Subcutaneous abdominal adipose tissue (tissue), 5 donors: ENCODE results near the gene TAP2.

Source experiments
- H3K27ac ChIP-seq: one replicate; pipeline ENCODE4 v1.7.0; 2013; ENCODE audit warnings: low read depth, mild to moderate bottlenecking, inconsistent platforms, low read length, moderate library complexity
- H3K27me3 ChIP-seq, 5 donors: one replicate each; pipeline ENCODE4 v1.7.0; 2013; ENCODE audit warnings: low read length in 5 of 5, inconsistent platforms in 1 of 5; ENCODE audit not compliant: control insufficient read depth in 5 of 5, insufficient read depth in 4 of 5
- H3K36me3 ChIP-seq, 5 donors: one replicate each; pipeline ENCODE4 v1.7.0; 2013; ENCODE audit warnings: low read length in 5 of 5; ENCODE audit not compliant: control insufficient read depth in 5 of 5, insufficient read depth in 5 of 5
- H3K4me1 ChIP-seq, 5 donors: one replicate each; pipeline ENCODE4 v1.7.0; 2013; ENCODE audit warnings: low read length in 5 of 5, mild to moderate bottlenecking in 3 of 5, moderate library complexity in 1 of 5; ENCODE audit not compliant: control insufficient read depth in 5 of 5, insufficient read depth in 5 of 5
- H3K4me3 ChIP-seq, 5 donors: one replicate each; pipeline ENCODE4 v1.7.0; 2013; ENCODE audit warnings: low read length in 5 of 5, low read depth in 1 of 5
- H3K9ac ChIP-seq, 5 donors: one replicate each; pipeline ENCODE4 v1.7.0; 2013; ENCODE audit warnings: low read length in 5 of 5, mild to moderate bottlenecking in 4 of 5, moderate library complexity in 3 of 5
- H3K9me3 ChIP-seq, 5 donors: one replicate each; pipeline ENCODE4 v1.7.0; 2013; ENCODE audit warnings: low read length in 5 of 5; ENCODE audit not compliant: control insufficient read depth in 5 of 5
- donor health status: healthy.
- donor health status: healthy.
- donor health status: healthy.
- donor health status: healthy.
- donor health status: healthy.

Gene TAP2

DNA sequence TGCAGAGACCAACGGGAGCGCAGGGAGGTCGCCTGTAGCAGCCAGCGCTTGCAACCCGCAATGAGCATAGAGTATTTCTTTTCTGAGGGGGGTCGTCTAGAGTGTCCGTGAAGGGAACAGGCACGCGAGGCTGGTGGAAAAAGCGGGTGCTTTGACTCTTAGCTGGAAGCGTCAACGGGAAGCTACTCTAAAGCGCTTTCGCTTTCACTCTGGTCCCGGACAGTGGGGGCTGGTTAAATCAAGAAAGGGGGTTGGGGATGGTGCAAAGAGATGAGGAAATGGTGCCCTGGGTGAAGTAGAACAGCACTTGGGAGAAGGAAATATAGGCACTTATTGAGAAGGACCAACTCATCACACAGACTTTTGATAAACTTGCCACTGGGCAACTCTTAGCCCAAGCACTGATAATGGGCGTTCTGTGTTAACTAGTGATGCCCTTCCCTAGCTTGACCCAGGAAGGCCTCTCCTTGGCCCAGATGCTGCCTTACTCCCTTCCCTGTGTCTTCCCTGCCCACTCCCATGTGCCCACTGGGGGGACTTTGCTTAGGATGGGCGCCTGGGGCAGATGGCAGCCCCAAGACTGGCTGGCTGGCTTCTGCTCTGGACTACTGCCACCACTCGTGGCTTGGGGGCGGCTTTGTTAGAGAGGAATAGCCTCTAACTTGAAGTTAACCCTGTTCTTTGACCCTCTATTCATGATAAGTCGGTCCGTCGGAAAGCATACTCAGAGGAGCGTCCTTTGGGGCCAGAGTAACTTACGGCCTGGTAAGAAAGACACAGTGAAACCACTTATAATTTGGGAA, 16.0 kb upstream of the TAP2 start:
- H3K9me3 ChIP-seq, result no peaks in the 10 kb centered on the region
- peaks cover 5 to 57% (median 32%) of the 10 kb centered on the region in 5 donors for H3K4me1 ChIP-seq
- peaks cover 0 to 47% (median 42%) of the 10 kb centered on the region in 5 donors for H3K36me3 ChIP-seq
- peak overlapping the region; percentile 99 for H3K27ac ChIP-seq
- no peaks in the 10 kb centered on the region for H3K27me3 ChIP-seq
- peak overlapping the region; percentile 29 to 100 (median 99) for H3K9ac ChIP-seq
- H3K4me3 ChIP-seq, result peak overlapping the region; percentile 85 to 97 (median 93)

DNA sequence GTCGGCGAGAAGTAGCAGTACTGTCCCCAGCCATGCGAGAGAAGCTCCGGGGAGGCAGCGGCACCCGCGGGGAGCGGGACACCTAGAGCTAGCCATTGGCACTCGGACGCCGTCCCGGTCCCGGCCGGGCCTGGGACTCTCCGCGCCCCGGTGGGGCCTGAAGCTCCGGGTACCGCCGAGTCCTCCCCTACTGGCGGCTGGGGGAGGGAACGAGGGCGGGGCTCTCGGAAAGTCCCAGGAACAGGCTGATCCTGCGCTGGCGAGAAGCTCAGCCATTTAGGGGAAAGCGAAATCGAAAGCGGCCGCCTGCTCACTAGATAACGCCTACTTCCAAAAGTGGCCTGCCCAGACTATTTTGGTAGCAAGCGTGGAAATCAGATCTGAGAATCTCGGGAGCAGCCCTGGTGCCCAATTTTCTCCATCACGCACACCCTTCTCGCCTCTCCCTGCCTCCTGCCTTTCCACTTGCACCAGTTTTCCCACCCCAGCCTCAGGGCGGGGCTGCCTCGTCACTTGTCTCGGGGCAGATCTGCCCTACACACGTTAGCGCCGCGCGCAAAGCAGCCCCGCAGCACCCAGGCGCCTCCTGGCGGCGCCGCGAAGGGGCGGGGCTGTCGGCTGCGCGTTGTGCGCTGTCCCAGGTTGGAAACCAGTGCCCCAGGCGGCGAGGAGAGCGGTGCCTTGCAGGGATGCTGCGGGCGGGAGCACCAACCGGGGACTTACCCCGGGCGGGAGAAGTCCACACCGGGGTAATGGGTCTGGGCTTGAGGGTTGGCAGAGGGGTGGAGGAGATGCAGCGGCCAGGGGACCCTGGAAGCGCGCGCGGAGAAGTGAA, 15.2 kb upstream of the TAP2 start, which contains the start of the genes PSMB9 and TAP1:
Gene PSMB9 (plus strand): TSS at position 652 of the 835 bp plus-strand sequence. CDS start 38 bp downstream, at position 690.
Gene TAP1 (minus strand): TSS at position 164 of the 835 bp plus-strand sequence. CDS start 68 bp downstream, at position 96.
- Histone ChIP-seq H3K27me3 (no peaks in the 10 kb centered on the region), H3K9me3 (no peaks in the 10 kb centered on the region), H3K4me1 (peaks cover 5 to 57% (median 32%) of the 10 kb centered on the region in 5 donors), H3K4me3 (peak within 1 kb of the TSS; percentile 85 to 97 (median 93)), H3K9ac (peak within 1 kb of the TSS; percentile 93 to 100 (median 99)), H3K27ac (peak within 1 kb of the TSS; percentile 99), H3K36me3 (peaks cover 0 to 46% (median 40%) of the 10 kb centered on the region in 5 donors)

DNA sequence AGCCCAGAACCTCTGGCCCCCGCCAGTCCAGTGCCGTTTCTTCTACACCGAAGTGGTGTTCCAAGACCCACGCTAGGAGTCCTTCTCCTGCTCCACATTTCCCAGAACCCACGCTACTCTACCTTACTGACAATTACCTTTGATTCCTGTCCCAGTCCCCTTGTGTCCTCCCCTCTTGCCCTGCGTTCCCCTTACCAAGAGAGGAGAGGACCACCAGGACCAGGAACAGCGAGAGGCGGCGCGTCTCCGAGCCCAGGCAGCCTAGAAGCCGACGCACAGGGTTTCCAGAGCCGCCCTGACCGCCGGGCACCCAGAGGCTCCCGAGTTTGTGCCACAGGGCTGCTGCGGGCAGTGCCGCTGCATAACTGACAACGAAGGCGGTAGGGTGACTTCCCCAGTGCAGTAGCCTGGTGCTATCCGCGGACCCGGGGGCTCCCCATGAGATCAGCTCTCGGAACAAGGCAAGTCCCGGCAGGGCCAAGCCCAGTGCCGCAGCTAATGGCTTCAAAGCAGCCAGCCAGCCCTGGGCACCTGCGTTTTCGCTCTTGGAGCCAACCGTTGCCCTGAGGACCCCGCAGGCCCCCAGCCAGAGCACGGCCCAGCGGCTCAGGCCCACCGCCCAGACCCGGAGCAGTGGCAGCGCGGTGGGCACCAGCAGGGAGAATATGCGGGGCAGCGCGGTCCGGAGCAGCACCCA, 14.5 kb upstream of the TAP2 start:
- peak overlapping the region; percentile 99 for H3K27ac ChIP-seq
- H3K36me3 ChIP-seq, result peaks cover 5 to 46% (median 41%) of the 10 kb centered on the region in 5 donors
- no peaks in the 10 kb centered on the region for H3K27me3 ChIP-seq
- peak overlapping the region; percentile 93 to 100 (median 99) for H3K9ac ChIP-seq
- no peaks in the 10 kb centered on the region for H3K9me3 ChIP-seq
- H3K4me3 ChIP-seq, result peak overlapping the region; percentile 85 to 97 (median 93)
- peaks cover 5 to 58% (median 32%) of the 10 kb centered on the region in 5 donors for H3K4me1 ChIP-seq

DNA sequence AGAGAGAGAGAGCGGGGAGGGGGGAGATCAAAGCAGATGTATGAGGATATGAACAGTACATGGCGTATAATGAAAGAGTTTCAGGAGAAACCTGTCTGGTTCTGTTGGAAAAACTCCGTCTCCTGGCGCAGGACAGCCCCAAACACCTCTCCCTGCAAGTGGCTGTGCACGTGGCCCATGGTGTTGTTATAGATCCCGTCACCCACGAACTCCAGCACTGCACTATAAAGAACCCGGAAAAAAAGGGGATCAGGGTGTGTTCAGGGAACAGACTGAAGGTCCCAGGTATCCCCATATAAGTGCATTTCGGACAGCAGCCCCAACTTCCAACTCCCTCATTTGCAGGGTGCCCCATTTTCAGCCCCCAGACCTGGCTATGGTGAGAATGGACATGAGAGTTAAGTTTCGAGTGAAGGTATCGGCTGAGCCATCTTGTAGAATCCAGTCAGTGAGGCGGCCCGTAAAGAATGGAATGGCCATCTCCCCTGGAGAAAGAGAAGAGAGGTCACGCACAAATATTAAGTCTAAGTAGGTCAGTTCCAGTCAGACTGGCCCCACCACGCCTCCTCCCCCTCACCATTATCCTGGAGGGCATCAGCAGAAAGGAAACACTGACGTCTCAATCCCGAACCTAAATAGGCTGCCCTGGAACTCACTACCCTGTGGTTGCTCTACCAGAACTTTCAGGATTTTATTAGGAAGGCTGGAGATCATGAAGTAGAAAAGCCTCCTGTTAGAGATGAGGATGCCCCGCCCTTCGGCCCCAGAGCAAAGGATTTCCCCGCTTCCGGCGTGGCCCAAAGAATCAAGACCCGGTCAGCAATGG, 13.7 kb upstream of the TAP2 start:
- peak overlapping the region; percentile 85 to 97 (median 93) for H3K4me3 ChIP-seq
- peaks cover 5 to 46% (median 42%) of the 10 kb centered on the region in 5 donors for H3K36me3 ChIP-seq
- H3K9me3 ChIP-seq, result no peaks in the 10 kb centered on the region
- H3K4me1 ChIP-seq, result peaks cover 5 to 63% (median 32%) of the 10 kb centered on the region in 5 donors
- H3K27ac ChIP-seq, result peak overlapping the region; percentile 99
- H3K27me3 ChIP-seq, result no peaks in the 10 kb centered on the region
- H3K9ac ChIP-seq, result peak overlapping the region; percentile 93 to 100 (median 99)

DNA sequence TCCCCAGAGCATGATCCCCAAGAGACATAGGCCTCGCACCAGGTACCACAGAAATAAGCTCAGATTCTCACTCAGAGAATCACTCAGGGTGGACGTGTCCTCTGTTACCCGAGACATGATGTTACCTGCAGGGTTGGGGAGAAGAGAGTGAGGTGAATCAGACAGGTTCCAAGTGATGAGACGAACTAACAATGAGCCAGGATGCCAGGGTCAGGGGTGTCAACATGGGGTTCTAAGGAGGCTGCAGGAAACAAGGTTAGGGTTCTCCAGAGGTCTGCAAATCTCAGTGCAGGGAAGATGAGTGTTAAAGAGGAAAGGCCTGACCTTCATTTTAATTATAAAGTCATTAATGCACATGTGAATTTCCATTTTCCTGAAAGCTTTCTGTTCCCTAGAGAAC, 12.5 kb upstream of the TAP2 start:
- Histone ChIP-seq H3K9me3 (no peaks in the 10 kb centered on the region), H3K4me1 (peaks cover 4 to 70% (median 32%) of the 10 kb centered on the region in 5 donors), H3K9ac (peak overlapping the region in 1 of 5 donors; percentile 54)

DNA sequence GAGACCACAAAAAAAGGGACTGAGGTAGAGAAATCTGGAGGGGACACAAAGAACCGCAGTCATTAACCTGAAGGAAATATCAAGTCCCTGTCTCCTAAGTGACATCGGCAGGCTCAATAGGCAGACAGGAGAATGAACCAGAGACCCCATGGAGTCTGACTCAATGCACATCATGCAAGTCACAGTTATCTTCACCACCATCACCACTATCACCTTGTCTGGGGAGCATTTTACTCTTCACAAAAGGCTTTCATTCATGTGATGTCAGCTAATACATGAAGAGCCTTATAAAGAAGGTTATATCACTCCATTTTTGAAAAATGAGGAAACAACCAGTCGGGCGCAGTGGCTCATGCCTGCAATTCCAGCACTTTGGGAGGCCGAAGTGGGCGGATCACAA, 10.6 kb upstream of the TAP2 start:
- H3K27me3 ChIP-seq, result no peaks in the 10 kb centered on the region
- no peak overlapping the region for H3K9ac ChIP-seq
- peaks cover 3 to 70% (median 35%) of the 10 kb centered on the region in 5 donors for H3K4me1 ChIP-seq
- H3K27ac ChIP-seq, result no peak overlapping the region
- no peak overlapping the region for H3K4me3 ChIP-seq
- H3K9me3 ChIP-seq, result no peaks in the 10 kb centered on the region
- H3K36me3 ChIP-seq, result peaks cover 5 to 63% (median 53%) of the 10 kb centered on the region in 5 donors

More for the DNA sequence above, 12.5 kb upstream of the TAP2 start:
- Histone ChIP-seq H3K4me3 (peak overlapping the region in 1 of 5 donors; percentile 35), H3K27me3 (no peaks in the 10 kb centered on the region), H3K36me3 (peaks cover 5 to 54% (median 50%) of the 10 kb centered on the region in 5 donors), H3K27ac (peak overlapping the region; percentile 99)

DNA sequence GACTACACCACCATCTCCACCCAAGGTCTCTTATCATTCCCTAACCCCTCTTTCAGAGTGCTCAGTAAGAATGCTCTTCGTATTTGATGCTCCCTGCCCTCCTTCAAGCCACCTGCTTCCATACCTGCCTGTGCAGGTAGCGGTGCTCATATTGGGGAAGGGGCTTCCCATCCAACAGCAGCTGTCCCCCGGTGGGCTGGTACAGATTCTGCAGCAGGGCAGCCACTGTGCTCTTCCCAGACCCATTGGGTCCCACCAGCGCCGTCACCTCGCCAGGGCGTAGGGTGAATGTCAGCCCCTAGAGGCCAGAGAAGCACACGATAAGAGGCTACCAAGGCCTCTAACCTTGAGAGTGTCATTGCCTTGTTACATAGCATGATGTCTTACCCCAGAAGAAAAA, 9.3 kb upstream of the TAP2 start:
- H3K9ac ChIP-seq, result no peak overlapping the region
- H3K4me1 ChIP-seq, result peaks cover 0 to 76% (median 42%) of the 10 kb centered on the region in 5 donors
- H3K27me3 ChIP-seq, result no peaks in the 10 kb centered on the region
- H3K27ac ChIP-seq, result no peak overlapping the region
- no peaks in the 10 kb centered on the region for H3K9me3 ChIP-seq
- H3K4me3 ChIP-seq, result no peak overlapping the region
- peaks cover 5 to 63% (median 53%) of the 10 kb centered on the region in 5 donors for H3K36me3 ChIP-seq

DNA sequence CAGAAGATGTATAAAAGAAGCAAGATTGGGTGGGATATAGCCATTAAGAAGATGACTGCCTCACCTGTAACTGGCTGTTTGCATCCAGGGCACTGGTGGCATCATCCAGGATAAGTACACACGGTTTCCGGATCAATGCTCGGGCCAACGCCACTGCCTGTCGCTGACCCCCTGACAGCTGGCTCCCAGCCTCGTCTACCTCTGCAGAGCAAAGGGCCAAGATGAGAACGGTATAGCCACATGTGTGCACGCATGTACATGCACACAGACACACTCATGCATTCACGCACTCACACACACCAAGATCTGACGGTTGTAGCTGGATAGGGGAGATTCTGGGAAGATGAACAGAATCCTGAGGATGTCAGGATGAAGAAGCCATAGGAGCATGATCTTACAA, 8.5 kb upstream of the TAP2 start:
- no peaks in the 10 kb centered on the region for H3K27me3 ChIP-seq
- no peak overlapping the region for H3K27ac ChIP-seq
- H3K9me3 ChIP-seq, result no peaks in the 10 kb centered on the region
- no peak overlapping the region for H3K4me3 ChIP-seq
- no peak overlapping the region for H3K9ac ChIP-seq
- H3K4me1 ChIP-seq, result peaks cover 0 to 76% (median 39%) of the 10 kb centered on the region in 5 donors
- peaks cover 5 to 70% (median 58%) of the 10 kb centered on the region in 5 donors for H3K36me3 ChIP-seq
